ENCODE results near the gene PAOX.

PAOX gene

GRCh38 chr10:133394064-133394663 lies 15.1 kb downstream of the PAOX start, which contains the start of gene MTG1 (continued):
- peak; percentile 84 for TF ChIP-seq ZSCAN30 (tag by site-specific recombination; IDR thresholded peaks at IDR 0.05)
- TF ChIP-seq ZNF677 (tag by site-specific recombination; IDR thresholded peaks at IDR 0.05) = no peak
- peak; percentile 52 for TF ChIP-seq ZNF341 (tag by site-specific recombination; IDR thresholded peaks at IDR 0.05; ENCODE audit: low read depth)
- no peak for TF ChIP-seq ZFP69B (tag by site-specific recombination; IDR thresholded peaks at IDR 0.05)
- no peak for TF ChIP-seq ZNF112 (tag by site-specific recombination; IDR thresholded peaks at IDR 0.05)
- TF ChIP-seq ZNF629 (tag by site-specific recombination; IDR thresholded peaks at IDR 0.05) = peak; percentile 62
- TF ChIP-seq ZNF621 (tag by site-specific recombination; IDR thresholded peaks at IDR 0.05) = no peak
- no peak for TF ChIP-seq ZNF138 (tag by site-specific recombination; IDR thresholded peaks at IDR 0.05; ENCODE audit: borderline replicate concordance)
- TF ChIP-seq HOXA7 (CRISPR knock-in tag; IDR thresholded peaks at IDR 0.05; ENCODE audit: borderline replicate concordance) = no peak
- TF ChIP-seq ZNF664 (tag by site-specific recombination; IDR thresholded peaks at IDR 0.05) = no peak
- no peak for TF ChIP-seq ZNF214 (tag by site-specific recombination; IDR thresholded peaks at IDR 0.05; ENCODE audit: borderline replicate concordance)
- TF ChIP-seq, protein P1, sequence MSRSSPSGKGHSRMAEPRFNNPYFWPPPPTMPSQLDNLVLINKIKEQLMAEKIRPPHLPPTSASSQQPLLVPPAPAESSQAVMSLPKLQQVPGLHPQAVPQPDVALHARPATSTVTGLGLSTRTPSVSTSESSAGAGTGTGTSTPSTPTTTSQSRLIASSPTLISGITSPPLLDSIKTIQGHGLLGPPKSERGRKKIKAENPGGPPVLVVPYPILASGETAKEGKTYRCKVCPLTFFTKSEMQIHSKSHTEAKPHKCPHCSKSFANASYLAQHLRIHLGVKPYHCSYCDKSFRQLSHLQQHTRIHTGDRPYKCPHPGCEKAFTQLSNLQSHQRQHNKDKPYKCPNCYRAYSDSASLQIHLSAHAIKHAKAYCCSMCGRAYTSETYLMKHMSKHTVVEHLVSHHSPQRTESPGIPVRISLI (tag by site-specific recombination; IDR thresholded peaks at IDR 0.05) = no peak
- no peak for TF ChIP-seq SCRT2 (tag by site-specific recombination; IDR thresholded peaks at IDR 0.05)
- peak; percentile 85 for TF ChIP-seq KLF9 (tag by site-specific recombination; IDR thresholded peaks at IDR 0.05; ENCODE audit: low read depth)
- TF ChIP-seq ZNF302 (tag by site-specific recombination; IDR thresholded peaks at IDR 0.05; ENCODE audit: low read depth) = no peak
- TF ChIP-seq ZNF24 (tag by site-specific recombination; IDR thresholded peaks at IDR 0.05) = no peak; the same call in 1 of the 2 replicates
- TF ChIP-seq ZNF292 (tag by site-specific recombination; IDR thresholded peaks at IDR 0.05; ENCODE audit: borderline replicate concordance, low read depth) = no peak
- TF ChIP-seq ZNF221 (tag by site-specific recombination; IDR thresholded peaks at IDR 0.05; ENCODE audit: borderline replicate concordance) = no peak
- TF ChIP-seq ZNF830 (tag by site-specific recombination; IDR thresholded peaks at IDR 0.05; ENCODE audit: low read depth) = no peak
- TF ChIP-seq, protein P2, sequence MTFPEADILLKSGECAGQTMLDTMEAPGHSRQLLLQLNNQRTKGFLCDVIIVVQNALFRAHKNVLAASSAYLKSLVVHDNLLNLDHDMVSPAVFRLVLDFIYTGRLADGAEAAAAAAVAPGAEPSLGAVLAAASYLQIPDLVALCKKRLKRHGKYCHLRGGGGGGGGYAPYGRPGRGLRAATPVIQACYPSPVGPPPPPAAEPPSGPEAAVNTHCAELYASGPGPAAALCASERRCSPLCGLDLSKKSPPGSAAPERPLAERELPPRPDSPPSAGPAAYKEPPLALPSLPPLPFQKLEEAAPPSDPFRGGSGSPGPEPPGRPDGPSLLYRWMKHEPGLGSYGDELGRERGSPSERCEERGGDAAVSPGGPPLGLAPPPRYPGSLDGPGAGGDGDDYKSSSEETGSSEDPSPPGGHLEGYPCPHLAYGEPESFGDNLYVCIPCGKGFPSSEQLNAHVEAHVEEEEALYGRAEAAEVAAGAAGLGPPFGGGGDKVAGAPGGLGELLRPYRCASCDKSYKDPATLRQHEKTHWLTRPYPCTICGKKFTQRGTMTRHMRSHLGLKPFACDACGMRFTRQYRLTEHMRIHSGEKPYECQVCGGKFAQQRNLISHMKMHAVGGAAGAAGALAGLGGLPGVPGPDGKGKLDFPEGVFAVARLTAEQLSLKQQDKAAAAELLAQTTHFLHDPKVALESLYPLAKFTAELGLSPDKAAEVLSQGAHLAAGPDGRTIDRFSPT (tag by site-specific recombination; IDR thresholded peaks at IDR 0.05) = peak; percentile 81
- peak; percentile 97 for TF ChIP-seq ZNF501 (tag by site-specific recombination; IDR thresholded peaks at IDR 0.05)
- TF ChIP-seq ZNF600 (tag by site-specific recombination; IDR thresholded peaks at IDR 0.05) = peak; percentile 68
- no peak for TF ChIP-seq MYNN (tag by site-specific recombination; IDR thresholded peaks at IDR 0.05; ENCODE audit: borderline replicate concordance)
- TF ChIP-seq ZNF140 (tag by site-specific recombination; IDR thresholded peaks at IDR 0.05) = no peak
- no peak for TF ChIP-seq ZNF155 (tag by site-specific recombination; IDR thresholded peaks at IDR 0.05)
- TF ChIP-seq ZNF211 (tag by site-specific recombination; IDR thresholded peaks at IDR 0.05; ENCODE audit: low read depth) = no peak
- TF ChIP-seq ZSCAN16 (tag by site-specific recombination; IDR thresholded peaks at IDR 0.05) = peak; percentile 71; the same call in 1 of the 2 replicates

Data from HEK293 (cell line).